GM12891 (cell line): ENCODE data around the gene JADE3.

Experiments
- POLR2A ChIP-seq: IDR thresholded peaks from 2 replicates; pipeline ENCODE4 v1.6.1; 2011; ENCODE audit warnings: low read depth, low read length, control low read depth
- POLR2AphosphoS5 ChIP-seq: IDR thresholded peaks from 2 replicates; pipeline ENCODE4 v1.6.1; 2011; ENCODE audit warnings: low read depth, low read length, control low read depth
- POU2F2 ChIP-seq: IDR thresholded peaks from 2 replicates; pipeline ENCODE4 v1.6.1; 2011; ENCODE audit warnings: low read depth, mild to moderate bottlenecking, control low read depth, low read length, moderate library complexity
- TAF1 ChIP-seq: IDR thresholded peaks from 2 replicates; pipeline ENCODE4 v1.6.1; 2011; ENCODE audit warnings: low read depth, low read length, control low read depth

DNA sequence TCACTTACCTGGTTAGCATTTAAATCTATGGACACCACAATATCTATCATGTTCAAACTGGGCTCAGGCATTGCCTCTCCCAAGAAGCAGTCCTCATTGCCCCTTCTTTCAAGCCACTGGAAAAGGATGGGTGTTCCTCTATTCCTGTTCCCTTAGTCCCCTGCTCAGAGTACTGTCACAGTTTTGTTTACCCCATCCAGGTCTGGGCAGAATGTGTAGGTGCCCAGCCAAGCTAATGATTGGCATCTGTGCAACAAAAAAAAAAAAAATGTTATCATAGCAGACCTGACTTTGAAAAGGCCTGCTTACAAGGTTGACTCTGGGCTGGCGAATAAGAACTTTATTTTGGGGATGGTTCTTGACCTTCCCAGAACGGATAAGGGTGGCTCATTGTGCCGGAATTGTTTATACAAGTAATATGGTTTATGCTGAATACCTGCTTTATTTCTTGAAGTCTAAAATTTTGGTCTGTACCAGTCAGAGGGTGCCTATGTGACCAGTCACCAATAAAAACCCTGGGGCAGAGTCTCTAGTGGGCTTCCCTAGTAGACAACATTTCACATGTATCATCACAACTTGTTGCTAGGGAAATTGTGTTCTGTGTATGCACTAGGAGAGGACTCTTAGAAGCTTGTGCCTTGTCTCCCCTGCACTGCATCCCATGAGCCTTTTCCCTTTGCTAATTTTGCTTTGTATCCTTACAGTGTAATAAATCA, 47.9 kb downstream of the JADE3 start:
- TF ChIP-seq POLR2A (no peak), POLR2AphosphoS5 (no peak), TAF1 (no peak), POU2F2 (no peak)
